B cell (primary cell): ENCODE measurements around the gene AUNIP. TPM values are rescaled to one million over a fixed set of nuclear protein-coding genes. Genes with fewer than 3 reads are reported as not detected.

Experiments
- ATAC-seq: fragments of 200-7000 bp; cut with Tn5 transposase; one replicate; pipeline ENCODE4 v1.10.0; 2021; ENCODE audit warnings: low read depth, mild to moderate bottlenecking, moderate number of reproducible peaks, moderate library complexity
- CTCF ChIA-PET: fragments of 350-600 bp; sonication (Branson Sonifier 250); formaldehyde crosslinking; loops from one replicate; lab custom pipeline; 2021; ENCODE audit warnings: antibody characterized with exemption, inconsistent platforms; lab: Charles Lee
- POLR2A ChIA-PET: fragments of 350-600 bp; sonication (Branson Sonifier 250); formaldehyde crosslinking; loops from one replicate; lab custom pipeline; 2021; ENCODE audit warnings: antibody characterized with exemption; lab: Charles Lee
- DNase-seq: peaks from one replicate; pipeline ENCODE4 v3.0.0; 2013
- H2AFZ ChIP-seq: 2 replicates; pipeline ENCODE4 v1.6.1; 2012; ENCODE audit warnings: mild to moderate bottlenecking, low read depth, low read length; ENCODE audit not compliant: insufficient read depth, poor library complexity, severe bottlenecking
- H3K27ac ChIP-seq, 2 donors: 1 replicate in 1 of 2; 2 replicates in 1 of 2; pipeline ENCODE4 v1.5.1; 2012 to 2013; ENCODE audit warnings: low read length in 2 of 2, mild to moderate bottlenecking in 2 of 2, moderate library complexity in 1 of 2
- H3K27me3 ChIP-seq, 4 experiments: fragments of 200-600 bp in 1 of 4; sonication (generic) in 1 of 4; replicated peaks in 1 of 4; 1 replicate in 2 of 4; 2 replicates in 2 of 4; pipeline versions ENCODE4 v1.6.1 to v1.7.0; 2013 to 2016; ENCODE audit warnings: low read length in 3 of 4, mild to moderate bottlenecking in 2 of 4, mixed read lengths in 1 of 4, moderate library complexity in 1 of 4; ENCODE audit not compliant: insufficient read depth in 4 of 4, control insufficient read depth in 3 of 4; ENCODE audit errors: control extremely low read depth in 1 of 4
- H3K36me3 ChIP-seq, 2 experiments: replicated peaks in 1 of 2; 1 replicate in 1 of 2; 2 replicates in 1 of 2; pipeline versions ENCODE4 v1.6.1 to v1.7.1; 2013; ENCODE audit warnings: low read length in 1 of 2; ENCODE audit not compliant: insufficient read depth in 2 of 2, control insufficient read depth in 1 of 2; ENCODE audit errors: control extremely low read depth in 1 of 2, extremely low read depth in 1 of 2
- H3K4me1 ChIP-seq, 2 donors: fragments of 200-600 bp in 1 of 2; sonication (generic) in 1 of 2; 1 replicate in 1 of 2; 2 replicates in 1 of 2; pipeline versions ENCODE4 v1.5.1 to v1.6.1; 2013 to 2017; ENCODE audit warnings: low read length in 2 of 2; ENCODE audit not compliant: control insufficient read depth in 2 of 2, insufficient read depth in 2 of 2
- H3K4me2 ChIP-seq: replicated peaks from 2 replicates; pipeline ENCODE3; 2012; ENCODE audit warnings: mild to moderate bottlenecking, low read depth, low read length; ENCODE audit not compliant: poor library complexity, severe bottlenecking
- H3K4me3 ChIP-seq, 5 experiments: fragments of 200-600 bp in 1 of 5; sonication (generic) in 1 of 5; 1 replicate in 3 of 5; 2 replicates in 2 of 5; pipeline versions ENCODE4 v1.5.1 to v1.7.0; 2011 to 2016; ENCODE audit warnings: low read length in 4 of 5, mild to moderate bottlenecking in 4 of 5, low read depth in 2 of 5, control low read depth in 1 of 5, moderate library complexity in 1 of 5; ENCODE audit not compliant: insufficient read depth in 1 of 5; ENCODE audit errors: control extremely low read depth in 1 of 5, extremely low read depth in 1 of 5
- H3K79me2 ChIP-seq: fragments of 200-600 bp; sonication (generic); one replicate; pipeline ENCODE4 v1.6.0; 2016; ENCODE audit warnings: low read length; ENCODE audit not compliant: control insufficient read depth, insufficient read depth
- H3K9ac ChIP-seq: fragments of 200-600 bp; sonication (generic); 2 replicates; pipeline ENCODE4 v1.6.1; 2017; ENCODE audit warnings: mild to moderate bottlenecking, low read length, moderate library complexity
- H3K9me3 ChIP-seq, 3 donors: one replicate each; pipeline versions ENCODE4 v1.6.1 to v1.7.1; 2013; ENCODE audit warnings: low read length in 2 of 3; ENCODE audit not compliant: control insufficient read depth in 2 of 3, insufficient read depth in 1 of 3; ENCODE audit errors: control extremely low read depth in 1 of 3
- H4K20me1 ChIP-seq: 2 replicates; pipeline ENCODE4 v1.6.0; 2012; ENCODE audit warnings: mild to moderate bottlenecking, low read length; ENCODE audit not compliant: insufficient read depth, control insufficient read depth, poor library complexity, severe bottlenecking
- H3K27ac Mint-ChIP-seq: one replicate; pipeline ENCODE4 v1.8.0; 2021; ENCODE audit warnings: mixed read lengths
- H3K27me3 Mint-ChIP-seq: one replicate; pipeline ENCODE4 v1.8.0; 2021; ENCODE audit warnings: mixed read lengths
- H3K4me1 Mint-ChIP-seq: one replicate; pipeline ENCODE4 v1.8.0; 2021; ENCODE audit warnings: mixed read lengths
- H3K4me3 Mint-ChIP-seq: one replicate; pipeline ENCODE4 v1.8.0; 2021; ENCODE audit warnings: mixed read lengths
- H3K9me3 Mint-ChIP-seq: one replicate; pipeline ENCODE4 v1.8.0; 2022; ENCODE audit warnings: mixed read lengths; ENCODE audit not compliant: insufficient read depth
- CTCF ChIP-seq: fragments of 200-600 bp; IDR thresholded peaks from one replicate; pipeline ENCODE4 v1.8.0; 2022; ENCODE audit warnings: antibody characterized with exemption, mild to moderate bottlenecking
- EZH2 ChIP-seq: IDR thresholded peaks from 2 replicates; pipeline ENCODE4 v1.6.1; 2012; ENCODE audit warnings: borderline replicate concordance, low read depth, mild to moderate bottlenecking, moderate library complexity, low read length; ENCODE audit not compliant: insufficient read depth, poor library complexity, severe bottlenecking
- whole genome bisulfite sequencing: methylation state at CpG from one replicate; pipeline ENCODE4 v1.1.5; 2013; ENCODE audit warnings: missing lambda C conversion rate; ENCODE audit not compliant: insufficient coverage; 5-methylcytosine and 5-hydroxymethylcytosine counted together
- intact Hi-C: fragments of 100-400 bp; cut with micrococcal nuclease; formaldehyde crosslinking; loops from one replicate; pipeline ENCODE4 v1.10.0; 2022
- polyA plus RNA-seq: library from polyadenylated mRNA; depleted of rRNA; stranded (reverse); fragments of >200 nt; gene quantifications from 2 replicates; pipeline ENCODE4 v1.2.3, GENCODE V29; 2012
- total RNA-seq, 2 donors: library from RNA; stranded (reverse); fragments of 120-200 nt in 1 of 2; gene quantifications; 1 replicate in 1 of 2; 2 replicates in 1 of 2; pipeline versions ENCODE4 v1.2.3 to v1.2.4, GENCODE V29; 2013 to 2022

AUNIP gene
- total and polyA plus RNA-seq, 2 donors (not counting 1 experiment from before 2014, with no cell fraction given): 0.27 TPM; not detected in 1

- H3K4me3 ChIP-seq: no peak overlapping the region
- Mint-ChIP-seq H3K4me1 (peaks cover 26% of the 10 kb centered on the region), H3K4me3 (peak overlapping the region; percentile 37), H3K27me3 (no peaks in the 10 kb centered on the region), H3K27ac (peak overlapping the region; percentile 69), H3K9me3 (no peaks in the 10 kb centered on the region)
- no peaks in the 10 kb centered on the region for H3K79me2 ChIP-seq
- ChIA-PET POLR2A (no interaction called here), CTCF (interaction anchor here (1.0 to 1.2 kb wide), 3 partner anchors 34 to 41 kb away, joined by 3 read pairs; no protein-coding TSS in a partner anchor)
- H3K27ac ChIP-seq: no peak overlapping the region
- no peaks in the 10 kb centered on the region for H3K27me3 ChIP-seq
- TF ChIP-seq EZH2 (no peak), CTCF (no peak)
- no peaks in the 10 kb centered on the region for H3K36me3 ChIP-seq
- intact Hi-C loops: no loop called here
- no peak overlapping the region for H3K9ac ChIP-seq
- no peak for ATAC-seq
- H3K4me1 ChIP-seq: peaks cover 22 to 30% of the 10 kb centered on the region in 2 donors
- 41% methylated on average over 11 of the region's 16 CpGs for WGBS
- H3K9me3 ChIP-seq: peaks cover 0 to 4% (median 0%) of the 10 kb centered on the region in 3 donors
- H4K20me1 ChIP-seq: no peaks in the 10 kb centered on the region
- DNase-seq: no peak
- H3K4me2 ChIP-seq: peak overlapping the region; percentile 48
- H2AFZ ChIP-seq: no peak overlapping the region
These were observed 2.3 kb upstream of the AUNIP start for GRCh38 chr1:25861316-25862286.

GRCh38 chr1:25858494-25858893 lies 763 bp downstream of the AUNIP start:
- ChIA-PET CTCF (no interaction called here), POLR2A (no interaction called here)
- WGBS: 51% methylated on average over 6 of the region's 7 CpGs
- TF ChIP-seq CTCF (no peak), EZH2 (no peak)
- intact Hi-C loops: no loop called here
- Histone ChIP-seq H3K27ac (no peak overlapping the region), H4K20me1 (no peaks in the 10 kb centered on the region), H3K4me1 (peaks cover 22 to 30% of the 10 kb centered on the region in 2 donors), H2AFZ (peak overlapping the region; percentile 98), H3K27me3 (no peaks in the 10 kb centered on the region), H3K9ac (peak overlapping the region; percentile 88), H3K79me2 (no peaks in the 10 kb centered on the region), H3K9me3 (peaks cover 0 to 4% (median 0%) of the 10 kb centered on the region in 3 donors), H3K4me3 (peak overlapping the region in 3 of 5 experiments; percentile 65 to 77 (median 74)), H3K4me2 (peak overlapping the region; percentile 99), H3K36me3 (no peaks in the 10 kb centered on the region)
- Mint-ChIP-seq H3K9me3 (no peaks in the 10 kb centered on the region), H3K27ac (no peak overlapping the region), H3K4me3 (peak overlapping the region; percentile 96), H3K4me1 (peaks cover 26% of the 10 kb centered on the region), H3K27me3 (no peaks in the 10 kb centered on the region)
- ATAC-seq (no peak), DNase-seq (no peak)
